GM19193 (cell line): Measurements from ENCODE around the gene FN3K.

Experiments
- POLR2A ChIP-seq: IDR thresholded peaks from 4 replicates; pipeline ENCODE4 v1.6.1; 2011; ENCODE audit not compliant: insufficient read depth, insufficient read length; ENCODE audit errors: extremely low read depth

FN3K gene

DNA sequence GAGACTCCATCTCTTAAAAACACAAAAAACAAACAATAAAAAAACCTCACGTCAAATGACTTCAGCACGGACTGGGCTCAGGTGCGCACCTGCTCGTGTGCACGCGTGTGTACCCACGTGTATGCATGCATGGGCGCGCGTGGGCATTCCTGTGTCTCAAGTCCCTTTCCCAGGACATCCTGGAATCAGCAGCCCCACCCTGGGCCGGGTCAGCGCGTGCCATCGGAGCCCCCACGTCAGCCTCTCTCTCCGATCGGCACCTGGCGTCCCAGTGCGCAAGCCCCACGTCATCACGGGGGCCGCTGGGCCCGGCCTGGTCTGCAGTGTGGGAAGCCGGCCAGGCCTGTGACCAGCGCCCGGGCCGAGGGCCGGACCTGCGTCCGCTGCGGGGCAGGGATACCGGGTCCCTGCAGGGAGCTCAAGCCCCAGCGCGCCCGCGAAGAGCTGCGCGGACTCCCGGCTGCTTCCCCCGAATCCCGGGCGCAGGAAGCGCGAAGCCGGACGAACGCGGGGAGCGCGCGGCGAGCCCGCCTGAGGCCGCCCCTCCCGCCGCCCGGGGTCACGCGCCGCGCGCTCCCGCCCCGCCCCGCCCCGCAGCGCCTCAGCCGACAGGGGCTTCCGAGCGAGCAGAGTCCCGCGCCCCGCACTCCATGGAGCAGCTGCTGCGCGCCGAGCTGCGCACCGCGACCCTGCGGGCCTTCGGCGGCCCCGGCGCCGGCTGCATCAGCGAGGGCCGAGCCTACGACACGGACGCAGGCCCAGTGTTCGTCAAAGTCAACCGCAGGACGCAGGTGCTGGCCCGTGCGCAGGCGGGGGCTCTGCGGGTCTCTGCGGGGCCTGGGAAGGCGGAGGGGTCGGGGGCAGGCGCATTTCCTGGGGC lies at the start of gene FN3K:
Gene FN3K (plus strand): TSS at position 629 of the 880 bp plus-strand sequence. CDS start 22 bp downstream, at position 651.
- TF ChIP-seq POLR2A: no peak

DNA sequence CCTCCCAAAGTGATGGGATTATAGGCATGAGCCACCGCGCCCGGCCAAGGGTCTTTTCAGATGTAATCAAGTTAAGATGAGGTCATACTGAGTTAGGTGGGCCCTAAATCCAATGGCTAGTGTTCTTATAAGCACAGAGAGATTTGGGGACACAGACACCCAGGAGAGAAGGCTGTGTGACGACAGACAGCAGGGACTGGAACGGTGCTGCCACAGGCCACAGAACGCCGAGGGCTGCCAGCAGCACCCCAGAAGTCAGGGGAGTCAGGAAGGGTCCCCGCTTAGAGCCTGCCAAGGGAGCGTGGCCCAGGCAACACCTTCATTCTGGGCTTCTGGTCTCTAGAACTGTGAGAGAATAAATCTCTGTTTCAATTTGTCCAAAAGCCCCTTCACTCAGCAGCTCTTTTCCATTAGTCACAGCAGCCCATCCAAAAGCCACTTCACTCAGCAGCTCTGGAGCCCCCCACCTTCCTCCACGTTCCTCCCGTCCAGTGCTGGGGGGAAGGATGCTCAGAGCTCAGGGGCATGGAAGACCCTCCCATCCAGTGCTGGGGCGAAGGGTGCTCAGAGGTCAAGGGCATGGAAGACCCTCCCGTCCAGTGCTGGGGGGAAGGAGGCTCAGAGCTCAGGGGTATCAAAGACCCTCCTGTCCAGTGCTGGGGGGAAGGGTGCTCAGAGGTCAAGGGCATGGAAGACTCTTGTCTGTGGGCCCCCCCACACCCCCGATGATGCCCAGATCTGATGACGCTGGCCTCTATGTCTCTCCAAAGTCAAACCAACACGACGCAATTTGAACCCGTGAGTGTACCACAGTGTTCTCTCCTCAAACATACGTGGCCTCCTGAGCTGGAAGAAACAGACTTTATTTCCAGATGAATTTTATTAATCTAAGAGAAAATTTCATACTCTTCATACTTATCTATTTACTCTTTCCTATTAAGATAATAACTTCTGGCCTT lies 48.8 kb upstream of the FN3K start:
- no peak for TF ChIP-seq POLR2A

DNA sequence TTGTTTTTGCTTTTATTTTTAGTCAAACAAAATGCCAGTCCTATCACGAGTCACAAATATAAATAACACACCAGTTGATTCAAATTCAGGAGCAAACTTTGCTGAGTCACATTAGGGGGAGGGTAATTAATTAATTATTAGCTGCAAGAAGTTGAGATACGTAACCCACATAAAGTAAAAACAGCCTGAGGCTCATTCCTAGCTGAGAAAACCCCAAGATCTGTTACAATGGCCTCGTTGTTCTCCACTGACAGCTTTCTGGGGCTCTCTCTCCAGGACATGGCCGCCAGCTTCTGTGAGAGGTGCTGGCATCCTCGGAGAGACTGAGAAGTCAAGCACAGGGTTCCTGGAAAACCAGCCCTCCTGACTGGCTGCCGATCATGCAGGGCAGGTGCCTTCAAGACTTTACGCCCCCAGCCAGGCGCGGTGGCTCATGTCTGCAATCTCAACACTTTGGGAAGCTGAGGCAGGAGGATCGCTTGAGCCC lies 48.0 kb upstream of the FN3K start:
- no peak for TF ChIP-seq POLR2A

DNA sequence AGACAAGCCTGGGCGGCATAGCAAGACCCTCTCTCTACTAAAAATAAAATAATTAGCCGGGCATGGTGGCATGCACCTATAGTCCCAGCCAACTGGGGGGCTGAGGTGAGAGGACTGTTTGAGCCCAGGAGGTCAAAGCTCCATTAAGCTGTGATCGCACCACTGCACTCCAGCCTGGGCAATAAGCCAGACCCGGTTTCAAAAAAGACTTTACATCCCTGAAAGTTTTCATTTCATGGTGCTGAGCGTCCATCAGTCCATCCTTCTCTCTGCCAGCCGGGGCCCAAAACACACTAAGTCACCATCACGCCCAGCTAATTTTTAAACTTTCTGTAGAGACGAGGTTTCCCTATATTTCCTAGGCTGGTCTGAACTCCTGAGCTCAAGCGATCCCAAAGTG lies 47.5 kb upstream of the FN3K start:
- TF ChIP-seq POLR2A: no peak

DNA sequence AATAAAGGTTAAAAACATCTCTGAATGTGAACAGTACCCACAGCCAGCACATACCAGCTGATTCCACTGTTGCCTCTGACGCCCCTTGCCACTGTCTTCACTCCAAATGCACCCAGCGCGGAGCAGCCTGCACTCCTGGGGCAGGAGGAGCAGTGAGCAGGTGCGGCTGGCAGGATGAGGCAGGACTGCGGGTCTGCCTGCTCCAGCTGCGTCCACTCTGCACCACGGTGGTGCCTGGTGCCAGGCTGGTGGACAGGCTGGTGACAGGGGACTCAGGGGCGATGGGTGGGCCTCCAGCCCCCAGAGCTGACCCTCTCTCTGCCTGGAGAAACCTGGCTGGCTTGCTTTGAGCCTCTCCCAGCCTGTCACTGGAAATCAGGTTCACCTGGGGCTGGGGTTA lies 46.3 kb upstream of the FN3K start:
- no peak for TF ChIP-seq POLR2A

DNA sequence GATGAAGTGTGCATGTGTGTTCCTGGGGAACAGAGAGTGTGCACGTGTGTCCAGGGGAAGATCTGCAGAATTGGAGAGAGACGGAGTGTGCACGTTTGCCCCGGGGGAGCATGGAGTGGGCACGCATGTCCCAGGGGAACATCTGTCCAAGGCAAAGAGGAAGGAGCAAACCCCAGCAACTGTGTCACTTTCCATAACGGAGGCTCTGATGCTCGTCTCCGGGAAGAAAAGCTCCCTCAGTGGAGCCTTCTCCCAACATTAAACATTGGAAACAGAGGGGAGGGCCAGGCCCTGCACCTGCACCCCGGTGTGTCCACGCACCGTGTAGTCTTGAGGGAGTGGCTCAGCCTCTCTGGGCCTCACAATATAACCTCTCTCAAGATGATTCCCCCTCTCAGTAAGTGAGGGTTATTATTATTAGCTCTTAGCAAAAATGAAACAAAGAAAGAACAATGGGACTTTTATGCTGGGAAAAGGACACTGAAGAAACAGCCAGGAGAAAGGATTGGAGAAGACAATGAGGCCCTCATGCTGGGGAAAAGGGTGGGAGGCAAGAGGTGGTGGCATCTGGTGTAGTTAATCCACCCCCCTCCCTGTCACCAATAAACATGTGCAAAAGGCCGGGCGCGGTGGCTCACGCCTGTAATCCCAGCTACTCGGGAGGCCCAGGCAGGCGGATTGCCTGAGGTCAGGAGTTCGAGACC lies 44.5 kb upstream of the FN3K start:
- TF ChIP-seq POLR2A: no peak

DNA sequence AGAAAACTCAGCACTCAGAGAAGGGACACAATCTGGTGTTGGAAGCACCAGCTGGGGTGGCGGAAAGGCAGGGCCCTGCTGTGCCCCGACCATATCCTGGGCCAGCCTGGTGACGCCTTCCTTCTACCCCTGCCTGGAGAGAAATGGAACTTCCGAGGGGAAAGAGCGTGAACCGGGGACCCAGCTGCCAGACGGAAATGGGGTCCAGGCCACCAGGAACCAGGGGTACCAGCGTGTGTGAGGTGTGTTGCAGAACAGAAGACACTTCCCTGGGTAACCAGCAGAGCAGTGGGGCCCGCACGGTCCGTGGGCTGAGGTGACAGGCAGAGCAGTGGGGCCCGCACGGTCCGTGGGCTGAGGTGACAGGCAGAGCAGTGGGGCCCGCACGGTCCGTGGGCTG lies 43.7 kb upstream of the FN3K start:
- TF ChIP-seq POLR2A: no peak

DNA sequence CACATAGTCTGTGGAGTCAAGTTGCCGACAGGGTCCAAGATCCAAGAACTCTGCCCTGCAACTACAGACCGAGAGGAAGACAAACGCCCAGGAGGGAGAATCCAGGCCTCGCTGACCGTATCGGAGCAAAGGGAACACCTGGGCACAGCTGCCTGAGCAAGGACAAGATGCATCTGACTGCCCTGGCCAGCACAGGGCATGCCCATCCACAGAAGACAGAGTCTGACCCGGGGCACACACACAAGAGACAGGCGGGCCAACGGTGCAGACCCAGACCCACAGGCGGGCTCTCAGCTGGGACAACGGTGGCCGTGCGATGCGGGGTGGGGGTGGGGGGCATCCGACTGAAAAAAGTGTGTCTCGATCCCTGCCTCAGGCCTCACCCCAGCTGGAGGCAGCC lies 43.1 kb upstream of the FN3K start:
- no peak for TF ChIP-seq POLR2A

DNA sequence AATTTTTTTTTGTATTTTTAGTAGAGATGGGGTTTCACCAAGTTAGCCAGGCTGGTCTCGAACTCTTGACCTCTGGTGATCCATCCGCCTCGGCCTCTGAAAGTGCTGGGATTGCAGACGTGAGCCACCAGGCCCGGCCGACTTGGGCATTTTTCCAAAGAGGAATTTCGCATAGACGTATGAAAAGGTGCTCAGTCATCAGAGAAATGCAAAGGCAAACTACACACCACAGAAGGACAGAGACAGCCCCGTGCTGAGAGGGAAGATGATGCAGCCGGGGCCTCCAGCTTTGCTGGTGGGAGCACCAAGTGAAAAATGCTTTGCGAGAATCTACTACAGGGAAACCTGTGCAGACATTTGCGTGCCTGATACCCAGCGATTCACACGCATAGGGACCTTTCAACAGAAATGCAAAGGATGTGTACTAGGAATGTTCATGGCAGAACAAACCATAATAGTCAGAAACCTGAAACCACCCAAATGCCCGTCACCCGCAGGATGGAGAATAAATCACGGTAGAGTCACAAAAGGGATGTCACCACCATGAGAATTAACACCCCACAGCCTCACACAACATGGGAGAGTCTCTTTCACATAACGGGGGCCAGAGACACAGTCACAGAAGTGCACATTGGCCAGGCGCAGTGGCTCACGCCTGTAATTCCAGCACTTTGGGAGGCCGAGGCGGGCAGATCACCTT lies 42.1 kb upstream of the FN3K start:
- no peak for TF ChIP-seq POLR2A

DNA sequence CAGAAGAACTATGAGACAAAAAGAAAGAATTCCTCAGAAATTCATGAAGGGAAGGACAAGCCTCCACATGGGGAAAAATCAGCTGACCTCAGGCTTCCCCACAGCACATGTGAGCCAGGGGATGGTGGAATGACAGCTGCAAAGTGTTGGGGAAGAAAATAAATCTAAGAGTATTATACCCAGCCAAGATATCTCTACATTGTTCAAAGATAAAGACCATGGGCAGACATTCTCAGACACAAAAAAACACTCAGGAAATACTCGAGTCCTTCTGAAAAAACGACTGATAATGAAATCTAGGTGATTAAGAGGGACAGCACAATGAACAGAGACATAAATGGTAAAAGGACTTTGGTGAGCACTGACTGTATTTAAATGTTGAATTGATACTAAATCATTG lies 40.8 kb upstream of the FN3K start:
- no peak for TF ChIP-seq POLR2A

DNA sequence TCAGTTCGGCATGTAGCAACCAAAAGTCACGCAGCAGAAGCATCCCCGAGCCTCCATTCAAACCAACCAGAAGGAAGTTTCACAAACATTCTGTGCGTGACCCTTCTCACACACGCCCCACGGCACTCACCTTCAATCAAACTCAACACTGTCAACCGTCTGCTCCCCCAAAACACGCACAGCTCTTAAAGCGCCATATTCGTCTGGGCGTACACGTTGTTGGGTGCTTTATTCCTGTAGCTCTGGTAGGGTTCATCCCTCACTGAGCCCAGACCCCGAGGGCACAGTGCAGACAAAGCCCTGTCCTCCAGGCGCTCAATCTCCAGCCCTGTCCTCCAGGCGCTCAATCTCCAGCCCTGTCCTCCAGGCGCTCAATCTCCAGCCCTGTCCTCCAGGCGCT lies 39.2 kb upstream of the FN3K start:
- TF ChIP-seq POLR2A: no peak

DNA sequence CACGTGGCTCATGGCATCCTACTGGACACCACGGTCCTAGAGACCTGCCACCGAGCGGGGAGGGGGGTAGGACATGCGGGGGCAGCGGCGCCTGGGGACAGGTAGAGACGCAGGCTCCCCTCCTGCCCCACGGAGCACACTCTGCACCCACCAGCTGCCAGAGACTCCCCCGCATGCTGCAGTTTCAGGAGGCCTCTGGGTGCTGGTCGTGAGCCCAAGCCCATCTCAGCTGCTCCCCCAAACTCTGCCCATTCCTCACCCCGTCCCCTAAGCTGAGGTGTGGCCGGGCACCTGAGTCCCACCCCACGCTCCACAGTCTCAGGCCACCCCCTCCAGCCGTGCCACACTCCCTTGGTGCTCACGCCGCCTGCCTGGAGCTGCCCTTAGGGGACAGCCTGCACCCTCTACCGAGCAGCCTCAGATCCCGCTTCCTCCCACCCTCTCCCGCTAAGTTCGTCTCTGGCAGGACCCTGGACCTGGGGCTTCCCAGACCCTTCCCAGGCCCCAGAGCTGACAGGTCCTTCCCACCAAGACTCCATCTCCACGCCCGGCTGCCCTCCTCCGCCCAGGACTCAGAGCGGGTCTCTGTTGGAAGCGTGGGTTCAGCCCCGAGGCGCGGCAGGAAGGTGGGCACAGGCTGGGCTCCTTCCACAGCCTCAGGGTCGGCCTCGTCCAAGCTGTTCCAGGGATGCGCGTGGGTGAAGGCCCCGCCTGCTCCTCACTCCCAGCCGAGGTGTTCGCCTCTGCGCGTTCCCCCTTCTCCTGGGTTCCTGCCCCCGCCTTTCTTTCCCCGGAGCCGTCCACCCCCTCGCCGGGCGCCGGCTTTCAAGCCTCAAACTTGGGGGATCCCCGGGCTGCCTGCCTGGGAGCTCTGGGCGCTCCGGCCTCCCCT lies 38.3 kb upstream of the FN3K start:
- no peak for TF ChIP-seq POLR2A

DNA sequence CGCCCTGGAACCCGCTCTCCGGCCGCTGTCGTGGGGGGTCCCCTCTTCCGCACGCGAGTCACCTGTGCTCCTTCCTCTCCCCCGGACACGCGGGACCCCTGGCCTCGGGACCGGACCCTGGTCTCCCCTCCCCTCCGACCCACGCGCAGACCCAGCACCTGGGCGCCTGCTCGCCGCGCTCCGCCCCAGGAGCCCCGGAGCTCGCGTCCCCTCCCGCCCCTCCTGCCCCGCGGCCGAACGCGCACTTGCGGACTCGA lies 37.7 kb upstream of the FN3K start:
- TF ChIP-seq POLR2A: no peak
